ENCODE results near the gene ZBTB7C.

DNA sequence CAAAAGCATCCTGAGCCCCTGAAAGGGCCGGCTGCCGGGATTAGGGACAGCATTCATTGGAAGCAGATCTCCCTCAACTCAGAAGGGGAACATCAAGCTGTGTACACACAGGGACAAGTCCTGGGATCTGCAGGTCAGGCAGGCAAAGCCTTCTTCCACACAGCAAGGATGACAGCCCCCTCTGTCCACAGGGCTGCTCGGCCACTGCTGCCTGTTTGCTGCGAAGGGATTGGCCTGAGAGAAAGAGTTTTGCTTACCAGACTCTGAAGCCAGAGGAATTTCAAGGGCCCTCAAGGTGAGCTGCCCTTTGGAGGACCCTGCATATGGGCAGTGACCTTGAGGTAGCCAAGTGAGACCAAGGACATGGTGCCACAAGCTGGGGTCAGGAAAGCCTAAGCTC is 11.1 kb downstream of the ZBTB7C start:
- TF ChIP-seq POLR2AphosphoS5 (IDR thresholded peaks at IDR 0.05) (no peak), POLR2A (IDR thresholded peaks at IDR 0.05) (no peak)
